Measurements from ENCODE around the gene ZGPAT.

The ZGPAT gene

GRCh38 chr20:63745424-63745805, 37.6 kb downstream of the ZGPAT start:
- DNase-seq: no peak

- no peak for DNase-seq
These were observed 38.3 kb downstream of the ZGPAT start for GRCh38 chr20:63745961-63746731.

GRCh38 chr20:63746751-63747315, 39.0 kb downstream of the ZGPAT start:
- no peak for DNase-seq

- DNase-seq: no peak
These were observed 39.8 kb downstream of the ZGPAT start for GRCh38 chr20:63747622-63748069.

GRCh38 chr20:63748070-63748933, 40.5 kb downstream of the ZGPAT start:
- DNase-seq: no peak

- no peak for DNase-seq
These were observed 41.1 kb downstream of the ZGPAT start for GRCh38 chr20:63748934-63749270.

GRCh38 chr20:63749597-63750508, 42.0 kb downstream of the ZGPAT start:
- no peak for DNase-seq

GRCh38 chr20:63750807-63751470, 43.1 kb downstream of the ZGPAT start:
- peak; percentile 66 for DNase-seq

GRCh38 chr20:63751471-63752271, 43.8 kb downstream of the ZGPAT start:
- DNase-seq: peak; percentile 28

GRCh38 chr20:63752411-63753101, 44.7 kb downstream of the ZGPAT start:
- DNase-seq: no peak

- DNase-seq: no peak
These were observed 45.5 kb downstream of the ZGPAT start for GRCh38 chr20:63753381-63753780.

GRCh38 chr20:63754008-63754407, 46.2 kb downstream of the ZGPAT start:
- no peak for DNase-seq

- DNase-seq: no peak
These were observed 48.3 kb downstream of the ZGPAT start for GRCh38 chr20:63755933-63756647.

GRCh38 chr20:63756648-63756991, 48.8 kb downstream of the ZGPAT start:
- DNase-seq: no peak

- no peak for DNase-seq
These were observed 50.3 kb downstream of the ZGPAT start for GRCh38 chr20:63758152-63758551.

GRCh38 chr20:63759377-63759901, 51.6 kb downstream of the ZGPAT start:
- no peak for DNase-seq

GRCh38 chr20:63765082-63765873, 57.4 kb downstream of the ZGPAT start:
- no peak for DNase-seq

- no peak for DNase-seq
These were observed 58.1 kb downstream of the ZGPAT start for GRCh38 chr20:63765902-63766301.

Data from activated naive CD4-positive, alpha-beta T cell treated with Interleukin-2 at 50 U/mL for 16 hours (primary cell).